ENCODE results near the gene MLKL.

MLKL gene

DNA sequence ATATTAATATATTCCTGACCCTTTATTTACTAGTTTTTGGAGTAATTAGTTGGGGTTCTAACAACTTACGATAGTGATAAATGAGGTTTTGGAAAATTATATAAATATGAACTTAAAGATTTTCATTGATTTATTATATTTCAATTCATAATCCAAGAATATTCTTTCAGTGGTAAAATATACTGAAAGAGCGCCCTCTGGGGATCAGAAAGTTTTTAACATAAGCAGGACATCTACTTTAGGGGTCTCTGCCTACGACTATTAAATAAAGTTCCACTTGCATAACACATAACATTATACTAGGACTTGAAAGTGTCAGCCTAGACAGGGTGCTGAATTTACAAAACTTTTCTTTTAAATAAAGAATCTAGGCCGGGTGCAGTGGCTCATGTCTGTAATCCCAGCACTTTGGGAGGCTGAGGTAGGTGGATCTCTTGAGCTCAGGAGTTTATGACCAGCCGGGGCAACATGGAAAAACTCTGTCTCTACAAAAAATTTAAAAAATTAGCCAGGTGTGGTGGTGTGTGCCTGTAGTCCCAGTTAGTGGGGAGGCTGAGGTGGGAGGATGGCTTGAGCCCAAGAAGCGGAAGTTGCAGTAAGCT, 49.6 kb downstream of the MLKL start:
- DNase-seq (ENCODE audit: low spot score): no peak

DNA sequence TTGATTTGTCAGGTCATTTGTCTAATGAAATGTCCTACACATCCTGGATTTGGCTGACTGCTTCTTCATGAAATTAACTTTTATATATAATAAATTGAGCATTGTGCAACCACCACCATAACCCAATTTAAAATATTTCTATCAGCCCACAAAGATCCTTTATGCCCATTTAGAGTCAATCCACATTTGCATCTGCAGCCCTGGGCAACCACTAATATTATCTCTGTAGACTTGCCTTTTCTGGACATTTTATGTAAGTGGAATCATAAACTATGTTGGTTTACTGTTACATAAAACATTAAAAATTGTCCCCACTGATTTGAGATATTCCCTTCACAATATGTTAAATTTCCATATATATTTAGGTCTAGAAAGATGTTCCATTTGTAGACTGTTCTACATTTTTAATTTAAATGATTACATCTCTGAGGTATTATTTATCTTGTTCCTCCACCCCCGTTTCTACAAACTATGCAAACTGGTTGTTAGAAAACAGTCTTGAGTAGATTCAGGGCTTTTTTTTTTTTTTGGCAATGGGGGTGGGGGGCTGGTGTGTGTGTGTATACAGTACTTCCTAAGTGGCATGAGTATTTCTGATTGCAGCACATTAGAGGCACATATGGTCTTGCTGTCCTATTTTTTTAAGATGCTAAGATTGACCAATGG, 50.7 kb downstream of the MLKL start:
- DNase-seq (ENCODE audit: low spot score): no peak

DNA sequence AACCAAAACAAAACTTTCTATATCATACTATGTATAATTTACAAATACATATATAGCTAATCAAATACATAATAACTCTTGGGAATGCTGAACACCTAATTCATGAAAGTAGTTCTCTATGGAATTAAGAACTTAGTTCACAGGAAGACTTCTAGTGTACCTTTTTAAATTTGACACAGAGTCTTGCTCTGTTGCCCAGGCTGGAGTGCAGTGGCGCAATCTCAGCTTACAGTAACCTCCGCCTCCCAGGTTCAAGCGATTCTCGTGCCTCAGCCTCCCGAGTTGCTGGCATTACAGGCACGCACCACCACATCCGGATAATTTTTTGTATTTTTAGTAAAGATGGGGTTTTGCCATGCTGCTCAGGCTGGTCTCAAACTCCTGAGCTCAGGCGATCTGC, 58.7 kb downstream of the MLKL start:
- DNase-seq (ENCODE audit: low spot score): no peak

DNA sequence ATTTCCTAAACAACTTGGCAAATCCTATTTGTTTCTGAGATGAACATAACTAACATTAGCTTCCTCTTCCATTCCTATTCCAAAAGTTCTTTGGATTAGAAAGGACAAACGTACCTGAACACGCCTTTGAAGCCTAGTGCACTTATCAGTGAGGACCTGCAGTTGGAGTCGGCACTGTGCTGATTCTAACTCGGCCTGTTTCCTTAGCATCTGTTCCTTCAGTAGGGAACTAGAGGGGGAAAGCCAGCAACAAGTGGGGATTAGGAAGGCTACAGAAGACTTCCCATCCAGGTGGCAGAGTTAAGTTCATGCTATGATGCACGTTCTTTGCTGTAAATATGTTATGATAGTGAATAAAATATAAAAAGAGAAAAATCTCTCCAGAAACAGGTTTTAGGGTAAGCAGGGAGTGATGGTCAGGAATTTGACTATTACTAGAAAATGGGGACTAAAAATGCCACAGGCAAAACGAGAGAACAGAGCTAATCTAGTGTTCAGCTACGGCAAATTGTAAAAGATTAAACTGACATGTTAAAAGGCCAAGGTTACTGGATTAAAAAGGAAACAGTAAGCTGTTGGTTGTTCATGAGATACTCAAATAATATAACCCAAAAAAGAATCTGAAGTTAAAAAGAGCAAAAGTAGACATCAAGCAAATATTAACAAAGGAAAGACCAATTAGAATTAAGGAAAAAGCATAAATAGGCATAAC, 62.8 kb downstream of the MLKL start:
- DNase-seq (ENCODE audit: low spot score): no peak

DNA sequence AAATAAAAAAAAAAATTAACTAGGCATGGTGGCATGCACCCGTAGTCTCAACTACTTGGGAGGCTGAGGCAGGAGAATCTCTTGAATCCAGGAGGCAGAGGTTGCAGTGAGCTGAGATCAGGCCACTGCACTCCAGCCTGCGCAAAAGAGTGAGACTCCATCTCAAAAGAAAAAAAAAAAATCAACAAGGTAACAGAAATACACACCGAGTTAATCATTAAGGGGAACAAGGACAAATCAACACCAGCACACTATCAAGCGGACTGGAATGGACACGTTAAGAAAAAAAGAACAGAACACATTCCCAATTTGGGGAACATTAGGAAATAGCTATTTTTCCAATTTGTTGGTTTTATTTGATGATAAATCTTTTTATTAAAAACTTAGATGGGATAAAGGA, 65.4 kb downstream of the MLKL start:
- no peak for DNase-seq (ENCODE audit: low spot score)

DNA sequence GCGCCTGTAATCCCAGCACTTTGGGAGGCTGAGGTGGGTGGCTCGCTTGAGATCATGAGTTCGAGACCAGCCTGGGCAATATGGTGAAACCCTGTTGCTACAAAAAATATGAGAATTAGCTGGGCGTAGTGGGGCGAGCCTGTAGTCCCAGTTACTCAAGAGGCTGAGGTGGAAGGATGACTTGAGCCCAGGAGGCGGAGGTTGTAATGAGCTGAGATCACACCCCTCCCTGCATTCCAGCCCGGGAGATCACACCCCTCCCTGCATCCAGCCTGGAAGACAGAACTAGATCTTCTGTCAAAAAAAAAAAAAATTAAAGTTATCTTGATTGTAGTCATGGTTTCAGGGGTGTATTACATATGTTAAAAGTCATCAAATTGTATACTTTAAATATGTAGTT, 67.0 kb downstream of the MLKL start:
- no peak for DNase-seq (ENCODE audit: low spot score)

DNA sequence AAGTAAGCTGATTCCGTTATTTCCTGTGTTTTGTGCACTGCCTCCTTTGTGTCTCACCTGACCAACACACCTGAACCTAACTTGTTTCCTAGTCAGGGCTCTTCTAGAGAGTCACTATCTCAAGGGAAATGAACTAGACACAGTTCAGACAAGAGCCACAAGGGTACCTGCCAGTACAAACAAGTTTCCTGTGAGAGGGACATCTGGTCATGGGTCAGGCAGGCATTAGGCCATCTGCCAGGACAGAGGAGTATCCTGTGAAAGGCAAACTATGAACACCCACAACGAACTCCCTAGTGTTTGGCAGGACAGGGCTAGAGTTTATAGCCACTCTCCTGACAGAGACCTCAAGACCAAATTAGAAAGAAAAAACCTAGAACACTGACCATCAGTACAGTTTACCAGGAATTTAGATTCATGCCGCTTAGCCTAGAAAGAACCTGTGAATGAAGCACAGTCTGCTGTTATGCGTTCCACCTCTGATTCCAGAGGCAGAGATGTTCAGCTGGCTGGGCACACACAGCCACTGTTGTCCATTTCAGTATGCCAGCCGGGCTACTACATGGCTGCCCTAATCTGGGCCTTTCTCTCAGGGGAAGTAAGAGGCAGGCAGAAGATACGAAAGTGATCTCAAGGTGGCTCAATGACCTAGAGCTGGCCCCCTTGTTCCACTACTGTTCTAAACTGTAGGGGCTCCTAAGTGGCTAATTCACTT, 73.0 kb downstream of the MLKL start:
- DNase-seq (ENCODE audit: low spot score): no peak

DNA sequence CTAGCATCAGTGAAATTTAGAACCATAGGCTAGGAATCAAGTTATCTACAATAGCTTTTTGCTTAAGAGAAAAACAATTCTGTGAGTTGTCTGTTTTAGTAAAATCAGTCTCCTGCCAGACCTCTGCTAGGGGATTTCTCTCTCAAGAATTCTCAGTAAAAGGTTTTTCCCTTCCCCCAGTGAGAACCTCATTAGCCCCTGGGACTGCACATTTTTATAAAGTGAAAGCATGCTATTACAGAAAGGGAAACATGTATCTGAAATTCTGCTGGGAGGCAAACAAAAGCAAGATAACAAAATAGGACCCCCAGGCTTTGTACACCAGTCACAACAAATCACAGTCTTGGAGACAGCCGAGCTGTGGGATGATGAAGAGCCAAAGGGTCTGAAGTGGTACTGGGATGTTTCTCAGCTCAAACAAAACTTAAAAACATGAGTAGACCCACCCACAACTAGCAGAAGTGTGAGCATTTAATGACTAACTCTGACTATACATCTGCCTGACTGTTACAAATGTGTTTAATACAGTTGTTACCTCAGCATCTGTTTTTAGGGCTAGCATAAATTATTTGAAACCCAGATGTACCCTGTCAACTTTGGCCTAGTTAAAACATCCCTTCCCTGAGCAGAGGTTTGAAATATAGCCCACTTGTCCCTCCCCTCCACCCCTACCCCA, 73.8 kb downstream of the MLKL start:
- no peak for DNase-seq (ENCODE audit: low spot score)

DNA sequence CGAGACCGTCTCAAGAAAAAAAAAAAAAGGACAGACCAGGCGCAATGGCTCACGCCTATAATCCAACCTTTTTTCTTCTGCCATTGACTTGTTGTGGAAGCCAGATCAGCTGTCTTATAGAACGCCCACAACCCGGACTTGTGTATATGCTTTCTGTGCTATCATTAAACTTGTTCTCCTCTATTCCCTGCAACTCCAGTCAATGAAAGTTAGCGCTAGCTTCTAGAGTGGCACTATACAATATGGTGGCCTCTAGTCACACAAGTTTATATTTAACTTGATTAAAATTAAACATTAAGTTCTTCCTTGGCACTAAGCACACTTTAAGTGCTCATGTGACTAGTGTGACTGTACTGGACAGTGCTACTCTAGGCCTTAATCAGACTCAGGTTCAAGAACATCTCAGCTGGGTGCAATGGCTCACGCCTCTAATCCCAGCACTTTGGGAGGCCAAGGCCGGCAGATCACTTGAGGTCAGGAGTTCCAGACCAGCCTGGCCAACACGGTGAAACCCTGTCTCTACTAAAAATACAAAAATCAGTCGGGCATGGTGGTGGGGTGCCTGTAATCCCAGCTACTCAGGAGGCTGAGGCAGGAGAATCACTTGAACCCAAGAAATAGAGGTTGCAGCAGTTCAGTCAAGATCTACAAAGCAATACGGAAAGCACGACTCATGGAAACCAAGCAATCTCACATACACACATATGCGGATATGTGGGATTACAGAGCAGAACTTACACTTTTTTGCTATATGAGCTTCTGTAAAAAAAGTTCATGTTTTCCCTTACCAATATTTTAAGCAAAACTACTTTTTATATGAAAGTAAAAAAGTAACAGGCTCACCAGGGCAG, 74.9 kb downstream of the MLKL start:
- no peak for DNase-seq (ENCODE audit: low spot score)

DNA sequence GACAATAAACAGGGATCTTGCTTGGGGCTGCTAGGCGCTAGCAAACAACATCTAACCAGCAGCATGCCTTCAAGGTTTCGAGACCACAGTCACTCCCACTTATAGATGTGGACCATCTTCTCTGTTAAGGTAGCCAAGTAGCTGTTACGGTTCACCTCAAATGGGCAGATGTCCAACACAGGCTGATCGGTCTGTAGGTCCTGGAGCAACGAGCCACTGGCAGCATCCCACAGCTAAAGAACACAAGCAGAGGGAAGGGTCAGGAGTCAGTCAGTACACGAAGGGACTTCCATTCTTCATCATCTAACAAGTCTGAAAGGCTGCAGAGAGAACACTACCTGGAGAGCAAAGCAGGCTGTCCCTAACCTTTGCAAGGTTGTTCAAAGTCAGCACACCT, 76.8 kb downstream of the MLKL start:
- DNase-seq (ENCODE audit: low spot score): no peak

DNA sequence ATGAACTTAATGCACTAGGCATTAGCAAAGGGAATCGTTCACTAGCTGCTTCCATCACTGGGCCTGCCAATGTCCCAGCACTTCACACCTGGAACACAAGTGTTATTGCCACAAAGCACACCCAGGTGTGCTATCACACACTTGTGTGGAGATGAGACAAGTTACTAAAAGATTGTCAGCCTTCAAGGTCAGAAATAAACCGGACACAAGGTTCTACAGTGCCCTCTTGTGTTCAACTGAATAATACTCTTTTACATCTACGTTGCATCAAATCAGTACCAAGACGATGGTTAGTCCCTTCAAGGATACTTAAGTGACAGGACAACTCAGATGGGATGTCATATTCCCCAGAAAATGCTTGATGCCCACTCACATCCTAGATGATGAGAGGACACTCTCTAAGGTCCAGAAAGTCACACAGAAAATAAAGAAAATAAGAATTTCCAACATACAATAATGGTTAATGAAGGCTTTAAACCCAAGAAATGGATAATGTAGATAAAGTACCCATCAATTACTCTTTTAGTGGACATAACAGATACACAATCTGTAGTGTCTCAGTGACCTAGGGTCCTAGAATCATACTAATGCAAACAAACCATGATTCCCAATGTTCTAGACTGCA, 77.3 kb downstream of the MLKL start:
- peak; percentile 36 for DNase-seq (ENCODE audit: low spot score)

DNA sequence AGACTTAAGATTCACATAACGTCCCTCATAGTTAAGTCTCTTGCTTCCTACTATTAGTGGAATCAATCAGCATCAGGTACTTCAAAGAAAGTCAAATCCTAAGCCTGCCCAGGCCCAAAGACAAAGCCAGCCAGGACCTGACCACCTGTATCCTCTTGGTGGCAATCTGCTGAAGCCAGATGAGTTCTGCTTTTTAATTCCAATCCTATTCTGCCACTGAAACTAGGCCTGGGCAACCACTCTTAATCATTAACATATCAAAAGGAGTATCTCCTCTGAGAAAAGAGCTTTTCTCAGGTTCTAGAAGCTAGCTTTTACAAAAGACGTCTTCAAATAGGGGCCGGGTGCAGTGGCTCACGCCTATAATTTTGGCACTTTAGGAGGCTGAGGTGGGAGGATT, 78.7 kb downstream of the MLKL start:
- DNase-seq (ENCODE audit: low spot score): no peak

All from germinal center (tissue), 1 donor.